HepG2 (cell line): ENCODE results near the gene SLC9A8. TPM values are rescaled to one million over a fixed set of nuclear protein-coding genes. Genes with fewer than 3 reads are reported as not detected.
A peak's percentile ranks its signal among the peaks of the same experiment; 100 is the strongest.

Experiments
- BCL6 ChIP-seq: IDR thresholded peaks from 2 replicates; pipeline ENCODE4 v1.6.1; 2016; ENCODE audit warnings: missing genetic modification reagents, missing compliant biosample characterization
- EP300 ChIP-seq, 3 experiments: sonication (generic) in 1 of 3; formaldehyde crosslinking in 1 of 3; IDR thresholded peaks; 2 replicates each; pipeline versions ENCODE4 v1.5.1 to v1.6.1; 2011 to 2020; ENCODE audit warnings: low read depth in 2 of 3, low read length in 2 of 3, borderline replicate concordance in 1 of 3, improper control_type of control experiment in 1 of 3, mild to moderate bottlenecking in 1 of 3, missing genetic modification reagents in 1 of 3, moderate library complexity in 1 of 3
- HNF1A ChIP-seq, 2 experiments: sonication (generic) in 1 of 2; formaldehyde crosslinking in 1 of 2; IDR thresholded peaks; 2 replicates each; pipeline versions ENCODE4 v1.4.0 to v1.6.1; 2016 to 2020; ENCODE audit warnings: borderline replicate concordance in 1 of 2, low read depth in 1 of 2, mild to moderate bottlenecking in 1 of 2, missing genetic modification reagents in 1 of 2
- MZF1 ChIP-seq: sonication (generic); formaldehyde crosslinking; IDR thresholded peaks from 2 replicates; pipeline ENCODE4 v1.8.1; 2023; ENCODE audit warnings: mild to moderate bottlenecking, missing genetic modification reagents, borderline replicate concordance
- NFIB ChIP-seq: sonication (generic); formaldehyde crosslinking; IDR thresholded peaks from 2 replicates; pipeline ENCODE4 v1.9.0; 2021; ENCODE audit warnings: missing genetic modification reagents, mild to moderate bottlenecking, borderline replicate concordance
- PITX1 ChIP-seq: sonication (generic); formaldehyde crosslinking; IDR thresholded peaks from 2 replicates; pipeline ENCODE4 v1.5.1; 2020; ENCODE audit warnings: mild to moderate bottlenecking, missing genetic modification reagents
- SIX4 ChIP-seq: sonication (generic); formaldehyde crosslinking; IDR thresholded peaks from 2 replicates; pipeline ENCODE4 v1.4.0; 2020; ENCODE audit warnings: missing genetic modification reagents
- SMAD3 ChIP-seq: sonication (generic); formaldehyde crosslinking; IDR thresholded peaks from 2 replicates; pipeline ENCODE4 v1.4.0; 2020; ENCODE audit warnings: missing genetic modification reagents
- SMC3 ChIP-seq: IDR thresholded peaks from 2 replicates; pipeline ENCODE4 v1.6.1; 2011; ENCODE audit warnings: low read length, improper control_type of control experiment
- TCF12 ChIP-seq, 2 experiments: fragments of 450-650 bp in 1 of 2; sonication (generic) in 1 of 2; formaldehyde crosslinking in 1 of 2; IDR thresholded peaks; 2 replicates each; pipeline versions ENCODE4 v1.6.1 to v1.8.0; 2017 to 2022; ENCODE audit warnings: antibody characterized with exemption in 1 of 2, mild to moderate bottlenecking in 1 of 2, missing genetic modification reagents in 1 of 2, moderate library complexity in 1 of 2
- ZBTB21 ChIP-seq: sonication (generic); formaldehyde crosslinking; IDR thresholded peaks from 2 replicates; pipeline ENCODE4 v1.4.0; 2020; ENCODE audit warnings: missing genetic modification reagents
- ZNF280D ChIP-seq: sonication (generic); formaldehyde crosslinking; IDR thresholded peaks from 2 replicates; pipeline ENCODE4 v1.5.1; 2020; ENCODE audit warnings: mild to moderate bottlenecking, missing genetic modification reagents
- ZNF331 ChIP-seq: sonication (generic); formaldehyde crosslinking; IDR thresholded peaks from 2 replicates; pipeline ENCODE4 v1.4.0; 2020; ENCODE audit warnings: missing genetic modification reagents
- ZNF556 ChIP-seq: sonication (generic); formaldehyde crosslinking; IDR thresholded peaks from 2 replicates; pipeline ENCODE4 v1.4.0; 2020; ENCODE audit warnings: mild to moderate bottlenecking, missing genetic modification reagents, borderline replicate concordance
- ZZZ3 ChIP-seq: sonication (generic); formaldehyde crosslinking; IDR thresholded peaks from 2 replicates; pipeline ENCODE4 v1.4.0; 2020; ENCODE audit warnings: missing genetic modification reagents, mild to moderate bottlenecking, borderline replicate concordance
- polyA plus RNA-seq, 8 experiments: library from polyadenylated mRNA; depleted of rRNA in 3 of 8; stranded (reverse) in 7 of 8; unstranded in 1 of 8; fragments of >200 nt; fragmentation: Illumina TruSeq in 4 of 8; extraction: Trizol in 4 of 8; gene quantifications; 2 replicates each; pipeline versions ENCODE4 v1.2.1 to v1.2.3, GENCODE V29; 2011 to 2016; ENCODE audit warnings: low read depth in 4 of 8, missing spikeins in 1 of 8, mixed read lengths in 1 of 8; ENCODE audit not compliant: insufficient read depth in 1 of 8
- total RNA-seq, 5 experiments: library from RNA; depleted of rRNA; stranded (reverse); fragments of >200 nt; fragmentation: Illumina TruSeq; extraction: Trizol; gene quantifications; 2 replicates each; pipeline ENCODE4 v1.2.3, GENCODE V29; 2016; ENCODE audit warnings: low read depth in 1 of 5
- TF ChIP-seq, protein P1 (sequence below): sonication (generic); formaldehyde crosslinking; IDR thresholded peaks from 2 replicates; pipeline ENCODE4 v1.4.0; 2020; ENCODE audit warnings: missing genetic modification reagents

SLC9A8 gene
- total and polyA plus RNA-seq, 2 of the 13 experiments (the other 11 are each of a cell fraction or from before 2014, with no cell fraction given), result 4.1 to 7.4 TPM

DNA sequence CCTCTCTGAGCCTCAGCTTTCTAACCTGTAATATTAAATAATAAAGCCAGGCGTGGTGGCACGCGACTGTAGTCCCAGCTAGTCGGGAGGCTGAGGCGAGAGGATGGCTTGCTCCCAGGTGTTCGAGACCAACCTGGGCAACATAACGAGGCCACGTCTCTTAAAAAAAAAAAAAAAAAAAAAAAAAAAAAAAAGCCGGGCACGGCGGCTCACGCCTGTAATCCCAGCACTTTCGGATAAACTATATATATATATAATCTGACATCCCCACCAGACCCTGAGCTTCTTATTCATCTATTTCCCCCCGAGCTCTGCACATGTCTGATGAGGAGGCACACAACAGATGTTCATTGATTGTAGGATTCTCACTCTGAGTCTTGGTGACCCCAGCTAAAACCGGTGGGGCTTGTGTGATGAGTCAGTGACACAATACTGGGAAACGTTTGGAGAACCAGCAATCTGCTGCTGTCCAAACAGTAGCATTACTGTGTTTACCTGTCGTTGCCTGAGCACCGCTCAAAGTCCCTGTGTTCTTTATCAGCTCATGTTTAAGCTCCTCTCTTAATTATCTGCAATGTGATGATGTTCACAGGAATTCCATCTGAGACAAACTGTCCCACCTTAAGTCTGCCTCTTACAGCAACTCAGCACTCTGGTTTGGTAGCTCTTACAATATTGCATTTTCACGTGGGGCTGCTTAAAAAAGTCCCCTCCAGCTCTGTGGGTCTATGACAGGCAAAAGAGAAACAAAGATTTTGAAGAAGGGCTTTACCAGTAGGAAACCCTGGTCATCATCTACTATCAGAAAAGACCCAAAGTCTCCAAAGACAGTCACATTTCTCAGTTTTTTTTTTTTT is 103.7 kb downstream of the SLC9A8 start (continued):
- TF ChIP-seq MZF1 (CRISPR knock-in tag) (no peak), EP300 (IDR thresholded peaks at IDR 0.05; ENCODE audit: low read depth in 2 of 2, low read length in 2 of 2) (peak; percentile 93 to 97; a peak in 3 of 4 replicates), EP300 (CRISPR knock-in tag; IDR thresholded peaks at IDR 0.05; ENCODE audit: borderline replicate concordance) (peak; percentile 96), NFIB (CRISPR knock-in tag) (no peak), TCF12 (IDR thresholded peaks at IDR 0.05) (no peak), TCF12 (CRISPR knock-in tag; IDR thresholded peaks at IDR 0.05) (peak; percentile 71; the same call in 1 of the 2 replicates), BCL6 (CRISPR knock-in tag) (peak; percentile 86), PITX1 (CRISPR knock-in tag) (peak; percentile 98), ZNF556 (no peak; the same call in 1 of the 2 replicates), SMAD3 (peak; percentile 61; the same call in 1 of the 2 replicates), ZZZ3 (CRISPR knock-in tag) (peak; percentile 38; the same call in 1 of the 2 replicates), ZBTB21 (CRISPR knock-in tag) (peak; percentile 40; the same call in 1 of the 2 replicates), HNF1A (IDR thresholded peaks at IDR 0.05; ENCODE audit: low read depth) (peak; percentile 73; the same call in 1 of the 2 replicates), HNF1A (CRISPR knock-in tag; IDR thresholded peaks at IDR 0.05; ENCODE audit: borderline replicate concordance) (peak; percentile 79), SIX4 (CRISPR knock-in tag) (peak; percentile 89; the same call in 1 of the 2 replicates), ZNF280D (CRISPR knock-in tag) (0 out of 2 replicates have a peak, but pooled peaks have one; percentile 46), SMC3 (peak; percentile 36; the same call in 1 of the 2 replicates), ZNF331 (CRISPR knock-in tag) (peak; percentile 99)
- TF ChIP-seq, protein P1, sequence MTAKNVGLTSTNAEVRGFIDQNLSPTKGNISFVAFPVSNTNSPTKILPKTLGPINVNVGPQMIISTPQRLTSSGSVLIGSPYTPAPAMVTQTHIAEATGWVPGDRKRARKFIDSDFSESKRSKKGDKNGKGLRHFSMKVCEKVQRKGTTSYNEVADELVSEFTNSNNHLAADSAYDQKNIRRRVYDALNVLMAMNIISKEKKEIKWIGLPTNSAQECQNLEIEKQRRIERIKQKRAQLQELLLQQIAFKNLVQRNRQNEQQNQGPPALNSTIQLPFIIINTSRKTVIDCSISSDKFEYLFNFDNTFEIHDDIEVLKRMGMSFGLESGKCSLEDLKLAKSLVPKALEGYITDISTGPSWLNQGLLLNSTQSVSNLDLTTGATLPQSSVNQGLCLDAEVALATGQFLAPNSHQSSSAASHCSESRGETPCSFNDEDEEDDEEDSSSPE (CRISPR knock-in tag), result peak; percentile 46; the same call in 1 of the 2 replicates
